SK-N-SH treated with all-trans-retinoic acid at 6 μM for 48 hours (cell line): ENCODE data around the gene CELF4.

Experiments used
- ARNTL ChIP-seq: fragments of 450-650 bp; formaldehyde crosslinking; IDR thresholded peaks from 2 replicates; pipeline ENCODE4 v1.5.0; 2020; ENCODE audit warnings: low read depth, mild to moderate bottlenecking, moderate library complexity, borderline replicate concordance
- BACH2 ChIP-seq: fragments of 250-450 bp; sonication (Bioruptor Pico); IDR thresholded peaks from 2 replicates; pipeline ENCODE4 v1.9.0; 2021; ENCODE audit warnings: mild to moderate bottlenecking, borderline replicate concordance
- CREB5 ChIP-seq: fragments of 250-450 bp; sonication (Bioruptor Pico); IDR thresholded peaks from 2 replicates; pipeline ENCODE4 v1.5.1; 2020; ENCODE audit warnings: low read depth, mild to moderate bottlenecking, moderate library complexity
- OSR1 ChIP-seq: fragments of 250-450 bp; sonication (Bioruptor Pico); IDR thresholded peaks from 2 replicates; pipeline ENCODE4 v1.8.0; 2022; ENCODE audit warnings: moderate library complexity, mild to moderate bottlenecking, inconsistent platforms
- PATZ1 ChIP-seq: fragments of 250-450 bp; sonication (Bioruptor Pico); IDR thresholded peaks from 2 replicates; pipeline ENCODE4 v1.8.0; 2020; ENCODE audit warnings: mild to moderate bottlenecking, moderate library complexity, borderline replicate concordance
- RARB ChIP-seq: fragments of 250-450 bp; sonication (Bioruptor Pico); IDR thresholded peaks from 2 replicates; pipeline ENCODE4 v1.8.0; 2021; ENCODE audit warnings: mild to moderate bottlenecking, moderate library complexity
- SNAI2 ChIP-seq: fragments of 250-450 bp; sonication (Bioruptor Pico); IDR thresholded peaks from 2 replicates; pipeline ENCODE4 v1.5.0; 2020; ENCODE audit warnings: mild to moderate bottlenecking, moderate library complexity
- TSHZ2 ChIP-seq: fragments of 250-450 bp; sonication (Bioruptor Pico); IDR thresholded peaks from 2 replicates; pipeline ENCODE4 v1.5.0; 2020; ENCODE audit warnings: mild to moderate bottlenecking, moderate library complexity
- ZC3H10 ChIP-seq: fragments of 250-450 bp; sonication (Bioruptor Pico); IDR thresholded peaks from 2 replicates; pipeline ENCODE4 v1.5.1; 2021; ENCODE audit warnings: mild to moderate bottlenecking, moderate library complexity
- ZFP3 ChIP-seq: fragments of 250-450 bp; sonication (Bioruptor Pico); IDR thresholded peaks from 2 replicates; pipeline ENCODE4 v1.5.0; 2020; ENCODE audit warnings: mild to moderate bottlenecking, moderate library complexity
- ZFP30 ChIP-seq: fragments of 450-650 bp; formaldehyde crosslinking; IDR thresholded peaks from 2 replicates; pipeline ENCODE4 v1.5.0; 2022; ENCODE audit warnings: mild to moderate bottlenecking, moderate library complexity
- ZNF70 ChIP-seq: fragments of 450-650 bp; formaldehyde crosslinking; IDR thresholded peaks from 2 replicates; pipeline ENCODE4 v1.5.0; 2020; ENCODE audit warnings: mild to moderate bottlenecking, moderate library complexity
- ZNF8 ChIP-seq: fragments of 450-650 bp; formaldehyde crosslinking; IDR thresholded peaks from 2 replicates; pipeline ENCODE4 v1.5.0; 2020; ENCODE audit warnings: mild to moderate bottlenecking, moderate library complexity

GRCh38 chr18:37275237-37275741, 290.3 kb downstream of the CELF4 start:
- TF ChIP-seq SNAI2 (CRISPR knock-in tag) (no peak), TSHZ2 (CRISPR knock-in tag) (no peak), OSR1 (no peak), ZFP3 (CRISPR knock-in tag) (no peak), RARB (CRISPR knock-in tag) (no peak), CREB5 (CRISPR knock-in tag) (no peak), ZFP30 (CRISPR knock-in tag) (no peak), PATZ1 (CRISPR knock-in tag) (no peak), ZNF70 (CRISPR knock-in tag) (no peak), BACH2 (CRISPR knock-in tag) (no peak), ARNTL (no peak), ZC3H10 (CRISPR knock-in tag) (no peak), ZNF8 (CRISPR knock-in tag) (no peak)
